ENCODE measurements around the gene CDC42SE1. TPM values are rescaled to one million over a fixed set of nuclear protein-coding genes. Genes with fewer than 3 reads are reported as not detected.

CDC42SE1 gene
- total and polyA plus RNA-seq, 9 of the 15 experiments (the other 6 are each of a cell fraction or from before 2014, with no cell fraction given), result 78.1 to 189 (median 114) TPM

GRCh38 chr1:151047925-151048644 is 11.3 kb downstream of the CDC42SE1 start (continued):
- TF ChIP-seq ZNF75A (CRISPR knock-in tag; IDR thresholded peaks at IDR 0.05), result no peak
- TF ChIP-seq ZBTB34 (CRISPR knock-in tag; IDR thresholded peaks at IDR 0.05), result no peak
- no peak for TF ChIP-seq IFI16 (CRISPR knock-in tag; IDR thresholded peaks at IDR 0.05)
- TF ChIP-seq ATF3 (IDR thresholded peaks at IDR 0.05), result no peak
- TF ChIP-seq ATF3 (CRISPR knock-in tag; conservative IDR thresholded peaks at IDR 0.05), result no peak
- no peak for TF ChIP-seq MITF (IDR thresholded peaks at IDR 0.05)
- no peak for TF ChIP-seq ZBTB17 (CRISPR knock-in tag; IDR thresholded peaks at IDR 0.05)
- TF ChIP-seq ZNF282 (CRISPR knock-in tag; IDR thresholded peaks at IDR 0.05), result no peak
- TF ChIP-seq MLX (CRISPR knock-in tag; conservative IDR thresholded peaks at IDR 0.05), result no peak
- no peak for TF ChIP-seq CBFA2T3 (IDR thresholded peaks at IDR 0.05)
- TF ChIP-seq STAT5A (IDR thresholded peaks at IDR 0.05; ENCODE audit: borderline replicate concordance, low read length), result no peak
- no peak for TF ChIP-seq HBP1 (CRISPR knock-in tag; IDR thresholded peaks at IDR 0.05)
- TF ChIP-seq ZNF584 (CRISPR knock-in tag; IDR thresholded peaks at IDR 0.05; ENCODE audit: low read depth), result no peak
- TF ChIP-seq, protein P1, sequence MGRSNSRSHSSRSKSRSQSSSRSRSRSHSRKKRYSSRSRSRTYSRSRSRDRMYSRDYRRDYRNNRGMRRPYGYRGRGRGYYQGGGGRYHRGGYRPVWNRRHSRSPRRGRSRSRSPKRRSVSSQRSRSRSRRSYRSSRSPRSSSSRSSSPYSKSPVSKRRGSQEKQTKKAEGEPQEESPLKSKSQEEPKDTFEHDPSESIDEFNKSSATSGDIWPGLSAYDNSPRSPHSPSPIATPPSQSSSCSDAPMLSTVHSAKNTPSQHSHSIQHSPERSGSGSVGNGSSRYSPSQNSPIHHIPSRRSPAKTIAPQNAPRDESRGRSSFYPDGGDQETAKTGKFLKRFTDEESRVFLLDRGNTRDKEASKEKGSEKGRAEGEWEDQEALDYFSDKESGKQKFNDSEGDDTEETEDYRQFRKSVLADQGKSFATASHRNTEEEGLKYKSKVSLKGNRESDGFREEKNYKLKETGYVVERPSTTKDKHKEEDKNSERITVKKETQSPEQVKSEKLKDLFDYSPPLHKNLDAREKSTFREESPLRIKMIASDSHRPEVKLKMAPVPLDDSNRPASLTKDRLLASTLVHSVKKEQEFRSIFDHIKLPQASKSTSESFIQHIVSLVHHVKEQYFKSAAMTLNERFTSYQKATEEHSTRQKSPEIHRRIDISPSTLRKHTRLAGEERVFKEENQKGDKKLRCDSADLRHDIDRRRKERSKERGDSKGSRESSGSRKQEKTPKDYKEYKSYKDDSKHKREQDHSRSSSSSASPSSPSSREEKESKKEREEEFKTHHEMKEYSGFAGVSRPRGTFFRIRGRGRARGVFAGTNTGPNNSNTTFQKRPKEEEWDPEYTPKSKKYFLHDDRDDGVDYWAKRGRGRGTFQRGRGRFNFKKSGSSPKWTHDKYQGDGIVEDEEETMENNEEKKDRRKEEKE (IDR thresholded peaks at IDR 0.05; ENCODE audit: borderline replicate concordance in 1 of 2, control insufficient read depth in 1 of 2, low read depth in 2 of 2, low read length in 1 of 2), result no peak
- TF ChIP-seq RHOXF2B (CRISPR knock-in tag; conservative IDR thresholded peaks at IDR 0.05), result no peak

Measured in K562 (cell line).